HG03565 (cell line): ENCODE measurements around the gene SGCA.

Experiments used
- ATAC-seq: cut with Tn5 transposase; IDR thresholded peaks from one replicate; pipeline ENCODE4 v1.9.1; 2021; ENCODE audit warnings: mild to moderate bottlenecking, moderate library complexity; ENCODE audit not compliant: unreplicated experiment

SGCA gene

DNA sequence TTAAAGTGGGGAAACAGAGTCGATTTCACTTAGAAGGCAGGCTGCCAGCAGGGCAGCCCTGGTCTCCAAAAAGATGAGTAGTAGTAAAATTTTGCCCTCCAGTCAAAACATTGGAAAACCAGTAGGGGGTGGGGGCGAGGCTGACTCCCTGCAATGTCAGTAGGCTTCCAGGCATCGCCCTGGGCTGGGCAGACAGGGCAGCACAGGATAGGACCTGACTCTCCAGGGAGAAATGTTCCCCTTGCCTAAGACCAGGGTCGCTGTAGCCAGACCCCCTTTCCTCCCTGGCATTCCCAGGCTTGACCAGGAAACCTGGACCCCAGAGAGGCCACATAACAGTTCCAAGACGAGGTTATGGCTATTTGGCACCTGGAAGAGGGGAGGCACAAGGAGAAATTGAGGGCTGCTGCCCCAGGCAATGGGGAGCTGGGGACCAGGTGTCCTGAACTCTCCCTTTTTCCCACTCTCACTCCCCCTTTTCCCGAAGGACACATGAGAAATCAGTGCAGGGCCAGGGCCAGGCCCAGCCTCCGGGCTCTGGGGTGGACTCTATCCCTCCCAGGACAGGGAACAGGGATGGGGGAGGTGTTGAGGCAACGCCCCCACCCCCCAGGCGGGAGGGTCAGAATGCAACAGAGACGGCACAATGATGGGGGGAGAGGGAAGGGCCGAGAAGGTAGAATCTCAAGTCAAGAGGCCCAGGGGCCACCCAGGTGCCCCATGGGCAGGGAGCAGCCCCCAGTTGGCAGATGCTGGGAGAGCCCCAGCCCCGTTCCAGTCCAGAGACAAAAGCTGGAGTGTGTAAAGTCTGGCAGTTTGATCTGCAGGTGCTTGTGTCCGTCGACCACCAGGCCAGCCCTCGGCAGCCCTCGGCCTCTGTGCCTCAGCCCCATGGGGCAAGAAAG is 31.3 kb upstream of the SGCA start:
- no peak for ATAC-seq

DNA sequence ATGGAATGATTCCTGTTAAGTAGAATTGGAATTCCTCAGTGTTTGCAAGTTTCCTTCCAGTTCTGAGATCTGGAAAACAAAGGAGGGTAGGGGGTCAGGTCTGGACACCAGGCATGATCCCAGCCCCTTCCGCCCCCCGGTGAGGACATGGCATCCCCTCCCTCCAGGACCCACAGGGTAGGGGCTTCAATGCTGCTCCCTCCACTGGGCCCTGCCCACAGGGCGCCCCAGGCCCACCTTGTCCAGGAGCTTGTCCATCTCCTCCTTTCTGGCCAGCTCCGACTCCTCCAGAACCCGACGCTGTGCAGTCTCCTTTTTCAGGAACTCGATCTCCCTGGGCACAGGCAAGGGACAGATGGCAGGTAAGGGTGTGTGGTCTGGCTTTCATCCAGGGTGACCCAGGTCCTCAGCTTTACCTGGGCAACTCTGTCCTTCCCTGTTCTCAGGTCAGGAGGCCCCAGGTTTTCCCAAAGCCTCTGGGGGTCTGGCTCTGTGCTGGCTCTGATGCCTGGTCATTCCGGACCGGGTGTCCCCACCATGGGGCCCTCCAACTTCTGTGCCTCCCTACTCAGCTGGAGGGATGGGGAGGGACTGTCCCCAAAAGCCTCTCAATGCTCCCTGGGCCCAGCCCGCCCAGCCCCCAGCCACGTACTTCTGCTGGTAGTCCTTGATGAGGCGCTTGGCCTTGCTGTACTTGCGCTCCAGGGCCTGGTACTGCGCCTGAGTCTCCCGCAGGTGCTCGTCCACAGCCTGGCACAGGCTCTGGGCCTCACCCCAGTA is 30.3 kb upstream of the SGCA start:
- no peak for ATAC-seq

DNA sequence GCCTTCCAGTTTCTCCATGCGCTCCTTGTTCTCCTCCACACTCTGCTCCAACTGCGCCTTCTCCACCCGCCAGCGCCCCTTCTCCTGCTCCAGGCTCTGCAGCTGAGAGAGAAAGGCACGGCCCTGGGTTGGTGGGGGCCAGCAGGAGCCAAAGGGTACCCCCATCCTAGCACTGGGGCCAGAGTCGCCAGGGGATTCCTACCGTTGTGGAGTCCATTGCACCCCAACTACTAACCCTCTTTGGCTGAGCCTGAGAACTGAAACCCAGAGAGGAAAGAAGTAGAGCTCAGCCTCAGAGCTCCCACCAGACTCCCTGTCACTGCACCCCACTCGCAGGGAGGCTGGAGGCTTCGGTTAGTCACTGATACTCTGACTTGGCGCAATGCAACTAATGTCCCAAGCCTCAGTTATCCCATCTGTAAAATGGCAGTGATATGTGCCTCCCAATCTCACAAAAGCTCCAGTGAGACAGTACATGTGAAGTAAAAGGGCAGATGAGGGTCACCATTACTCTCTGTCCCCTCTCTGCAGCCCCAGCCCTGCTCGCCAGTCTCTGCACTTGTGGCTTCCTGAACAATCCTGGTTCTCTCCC is 29.6 kb upstream of the SGCA start:
- ATAC-seq = no peak

DNA sequence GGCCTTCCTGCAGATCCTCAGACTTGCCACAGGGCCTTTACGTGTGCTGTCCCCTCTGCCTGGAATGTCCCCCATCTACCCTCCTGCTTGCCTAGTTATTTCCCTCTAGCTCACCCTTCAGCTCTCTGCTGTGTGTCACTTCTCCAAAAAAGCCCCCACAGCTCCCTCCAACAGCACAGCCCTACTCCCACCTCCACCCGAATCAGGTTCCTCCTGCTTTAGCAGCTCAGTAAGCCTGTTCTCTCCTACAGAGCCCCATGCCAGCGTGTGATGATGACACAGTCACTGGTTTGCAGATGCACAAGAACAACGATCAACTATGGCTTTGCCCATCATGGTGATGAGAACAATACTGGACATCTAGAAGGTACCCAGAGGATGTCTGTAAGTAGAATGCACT is 28.8 kb upstream of the SGCA start:
- no peak for ATAC-seq

DNA sequence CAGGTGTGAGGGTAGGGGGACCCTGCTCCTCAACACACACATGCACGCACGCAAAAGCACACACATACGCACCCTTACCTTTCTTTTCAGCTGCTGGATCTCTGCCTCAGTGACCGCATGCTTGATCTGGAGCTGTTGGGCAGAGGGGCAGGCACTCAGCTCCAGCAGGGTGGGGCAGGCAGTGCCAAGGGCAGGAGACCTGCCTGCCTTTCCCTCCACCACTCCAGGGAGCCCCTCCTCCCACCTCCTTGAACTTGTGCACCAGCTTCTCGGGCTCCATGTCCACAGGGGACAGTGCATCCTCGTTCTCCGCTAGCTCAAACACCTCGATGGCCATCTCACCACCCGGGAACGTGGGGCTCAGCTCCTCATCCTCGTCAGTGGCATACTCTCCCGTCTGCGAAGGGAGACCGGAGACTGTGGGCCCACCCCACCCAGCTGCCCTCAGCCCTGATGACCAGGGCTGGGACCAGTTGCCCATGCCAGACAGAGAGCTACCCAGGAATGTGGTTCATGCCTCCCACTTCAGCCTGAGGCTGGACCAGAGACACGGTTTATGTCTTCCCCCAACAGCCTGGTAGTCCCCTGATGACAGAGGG is 26.5 kb upstream of the SGCA start:
- ATAC-seq = no peak

DNA sequence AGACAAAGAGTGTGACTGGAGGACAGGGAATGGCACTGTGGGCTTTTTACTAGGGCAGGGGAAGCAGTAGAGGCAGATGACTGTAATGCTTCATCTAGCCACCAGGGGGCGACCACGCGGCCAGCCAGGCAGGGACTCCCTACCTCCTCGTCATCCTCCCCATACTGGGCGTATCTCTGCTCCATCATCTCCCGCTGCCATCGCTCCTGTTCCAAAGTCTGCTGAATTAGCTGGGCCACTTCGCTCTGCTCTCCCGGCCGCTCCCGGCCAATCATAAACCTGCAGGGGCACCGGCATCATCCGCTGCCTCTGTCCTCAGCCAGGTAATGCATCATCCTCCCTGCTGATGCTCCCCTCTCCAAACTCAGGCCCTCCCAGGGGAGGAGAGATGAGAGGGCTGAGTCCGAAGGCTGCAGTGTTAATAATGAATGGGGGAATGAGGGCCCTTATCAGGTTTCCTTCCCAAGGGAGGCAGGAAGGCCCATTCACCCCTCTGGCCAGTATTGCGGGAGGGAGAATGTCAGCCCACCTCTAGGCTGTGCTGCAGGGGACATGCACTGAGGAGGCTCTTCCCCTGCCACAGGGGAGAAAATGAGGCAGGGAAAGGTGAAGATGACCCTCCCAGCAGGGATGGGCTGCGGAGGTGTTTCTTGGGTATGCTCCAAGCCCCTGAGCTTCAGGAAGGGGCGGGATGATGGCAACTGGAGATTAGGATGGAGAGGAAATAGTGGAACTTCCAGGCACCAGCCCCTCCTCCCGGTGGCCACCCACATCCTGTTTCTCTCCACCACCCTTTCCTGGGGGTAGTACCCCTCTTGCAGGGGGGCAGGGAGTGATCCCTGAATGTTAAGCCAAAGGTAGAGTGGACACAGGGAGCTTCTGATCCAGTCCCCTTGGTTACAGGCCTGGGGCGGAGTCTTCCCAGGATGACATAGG is 25.6 kb upstream of the SGCA start:
- ATAC-seq = peak; percentile 44

DNA sequence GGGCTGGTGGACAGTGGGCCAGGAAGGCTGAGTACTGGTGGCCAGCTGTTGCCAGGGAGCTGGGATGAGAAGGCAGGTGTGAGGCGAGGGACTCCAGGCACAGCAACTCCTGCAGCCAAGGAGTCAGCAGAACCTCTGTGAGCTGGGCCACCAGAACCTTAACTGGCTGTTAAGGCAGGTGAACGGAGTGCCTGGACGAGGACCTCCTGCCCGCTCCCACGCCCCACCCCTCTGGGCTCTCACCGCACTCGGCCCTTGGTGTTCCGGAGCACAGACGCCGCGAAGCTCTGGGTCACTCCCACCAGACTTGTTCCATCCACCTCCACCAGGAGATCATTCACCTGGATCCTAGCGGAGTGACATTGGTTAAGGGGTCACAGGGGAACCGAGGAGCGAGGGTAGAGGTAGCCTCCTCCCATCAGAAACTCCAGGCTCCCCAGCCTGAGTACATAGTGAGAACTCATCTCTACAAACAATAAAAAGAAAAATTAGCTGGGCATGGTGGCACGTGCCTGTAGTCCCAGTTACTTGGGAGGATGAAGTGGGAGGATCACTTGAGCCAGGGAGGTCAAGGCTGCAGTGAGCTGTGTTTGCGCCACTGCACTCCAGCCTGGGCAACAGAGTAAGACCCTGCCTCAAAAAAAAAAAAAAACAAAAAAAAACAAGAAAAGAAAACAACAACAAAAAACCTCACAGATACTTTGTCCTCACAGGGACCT is 24.6 kb upstream of the SGCA start:
- no peak for ATAC-seq

DNA sequence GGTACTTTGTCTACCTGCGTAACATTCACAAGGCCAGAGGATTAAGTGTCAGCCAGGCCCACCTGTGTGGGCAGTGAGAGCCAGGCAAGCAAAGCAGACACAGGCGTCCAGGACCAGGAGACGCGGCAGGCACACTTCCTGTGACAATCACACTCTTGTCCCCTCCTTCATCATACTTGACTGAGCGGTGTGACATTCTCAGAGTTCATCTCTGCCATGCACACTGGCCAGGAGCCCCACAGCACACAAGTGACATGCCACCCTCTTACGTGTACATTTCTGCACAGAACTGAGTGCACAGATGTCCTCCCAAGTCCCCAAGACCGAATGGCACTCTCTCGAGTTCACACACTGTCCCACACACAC is 24.1 kb upstream of the SGCA start:
- no peak for ATAC-seq

DNA sequence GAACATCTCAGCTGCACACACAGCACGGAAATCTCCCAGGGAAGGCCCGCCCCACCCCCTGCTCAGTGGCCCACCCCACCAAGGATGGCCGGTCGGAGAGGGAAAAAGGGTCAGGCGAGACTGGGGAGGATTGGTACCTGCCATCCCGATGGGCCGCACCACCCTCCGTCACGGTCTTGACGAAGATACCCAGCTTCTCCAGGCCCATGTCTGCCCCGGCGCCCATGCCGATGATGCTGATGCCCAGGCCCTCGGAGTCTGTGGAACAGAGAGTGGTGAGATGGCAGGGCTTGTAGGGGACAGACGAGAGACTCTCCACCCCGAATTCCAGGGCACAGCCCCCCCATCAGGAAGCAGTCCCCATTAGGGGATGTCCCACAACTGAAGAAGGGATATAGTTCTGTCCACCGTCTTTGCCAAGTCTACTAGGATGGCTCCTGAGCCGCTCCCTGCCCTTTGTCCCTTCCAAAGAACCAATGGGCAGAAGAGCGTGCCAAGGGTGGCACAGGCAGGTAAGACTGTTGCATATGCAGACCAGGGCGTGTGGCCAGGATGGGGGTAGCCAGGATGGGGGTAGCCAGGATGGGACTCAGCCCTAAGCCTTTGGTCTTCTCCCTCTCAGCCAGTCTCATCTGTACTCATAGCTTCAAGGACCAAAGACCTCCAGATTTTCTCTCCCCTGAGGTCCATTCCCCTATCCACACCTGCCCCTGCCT is 22.2 kb upstream of the SGCA start:
- ATAC-seq = no peak

DNA sequence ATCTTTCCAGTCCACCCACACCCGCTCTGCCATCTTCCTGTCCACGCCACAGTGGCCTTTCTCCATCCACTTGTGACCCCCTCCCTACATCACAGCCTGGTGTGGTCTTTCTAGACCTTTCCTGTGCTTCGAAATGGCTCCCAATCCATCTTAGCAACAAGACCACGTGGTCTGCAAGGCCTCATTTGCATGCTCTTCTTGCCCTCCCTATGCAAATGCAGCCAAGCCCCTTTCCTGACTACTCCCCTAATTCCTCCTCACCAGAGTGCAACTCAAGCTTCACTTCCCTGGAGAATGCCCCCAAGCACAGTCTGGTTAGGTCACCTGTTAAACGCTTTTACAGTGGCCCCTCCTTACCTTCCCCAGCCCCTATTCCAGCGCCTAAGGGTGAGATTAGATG is 21.4 kb upstream of the SGCA start:
- ATAC-seq = no peak

DNA sequence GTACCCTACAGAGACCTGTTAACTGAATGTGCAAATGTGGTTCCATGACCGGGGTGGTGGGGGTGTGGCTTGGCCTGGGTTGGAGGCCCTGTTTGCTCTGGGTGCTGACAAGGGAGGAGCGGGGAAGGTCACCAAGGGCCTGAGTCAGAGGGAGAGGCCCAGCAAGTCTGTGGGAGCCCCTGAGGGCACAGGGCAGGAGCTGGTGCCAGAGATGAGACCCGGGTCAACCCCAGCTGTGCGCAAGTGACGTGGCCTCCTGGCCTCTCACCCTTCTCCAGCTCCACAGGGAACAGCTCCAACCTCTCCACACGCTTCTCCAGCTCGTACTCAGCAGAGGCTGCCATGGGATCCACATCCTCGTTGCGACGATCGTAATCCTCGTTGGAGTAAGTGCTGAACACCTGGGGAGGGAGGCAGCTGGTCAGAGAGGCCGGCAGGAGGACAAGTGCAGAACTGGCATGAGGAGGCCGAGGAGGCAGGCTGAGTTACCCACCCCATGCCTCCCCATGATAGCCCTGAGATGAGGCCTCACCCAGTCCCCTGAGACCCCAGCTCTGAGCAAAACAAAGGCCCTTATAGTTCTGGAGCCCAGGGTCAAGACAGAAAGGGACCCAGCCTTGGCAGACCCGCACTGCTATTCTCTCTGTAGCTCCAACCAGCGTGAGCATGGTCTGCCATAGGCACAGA is 20.8 kb upstream of the SGCA start:
- ATAC-seq = no peak

DNA sequence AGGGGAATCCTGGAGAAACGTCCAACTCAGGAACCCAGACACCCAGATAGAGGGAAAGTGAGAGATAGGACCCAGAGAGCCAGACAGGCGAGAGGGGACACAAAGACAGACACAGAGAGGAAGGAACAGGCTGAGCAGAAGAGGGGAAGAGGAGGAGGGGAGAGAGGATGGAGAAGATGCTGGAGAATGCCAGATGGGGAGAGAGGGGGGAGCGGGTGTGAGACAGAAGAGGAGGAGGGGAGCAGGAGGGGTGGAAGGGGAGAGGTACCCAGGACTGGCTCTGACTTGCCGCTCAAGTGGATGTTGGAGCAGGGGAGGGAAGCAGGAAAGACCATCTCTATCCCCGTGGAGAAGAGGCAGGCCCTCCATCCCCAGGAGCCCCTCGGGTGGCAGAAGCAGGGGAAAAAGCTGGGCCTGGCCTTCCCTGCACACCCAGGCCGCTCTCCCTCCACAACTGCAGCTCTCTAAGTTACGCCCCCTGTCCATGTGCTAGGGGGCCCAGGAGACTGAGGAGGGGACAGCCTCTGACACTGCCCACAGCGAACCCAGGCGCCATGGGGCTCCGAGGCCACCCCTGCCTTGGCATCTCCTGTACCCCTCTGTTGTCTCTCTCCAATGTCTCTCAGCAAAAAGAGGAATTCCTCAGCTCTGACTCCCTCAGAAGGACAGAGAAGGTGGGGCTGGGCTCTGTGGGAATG is 20.1 kb upstream of the SGCA start:
- ATAC-seq = no peak

DNA sequence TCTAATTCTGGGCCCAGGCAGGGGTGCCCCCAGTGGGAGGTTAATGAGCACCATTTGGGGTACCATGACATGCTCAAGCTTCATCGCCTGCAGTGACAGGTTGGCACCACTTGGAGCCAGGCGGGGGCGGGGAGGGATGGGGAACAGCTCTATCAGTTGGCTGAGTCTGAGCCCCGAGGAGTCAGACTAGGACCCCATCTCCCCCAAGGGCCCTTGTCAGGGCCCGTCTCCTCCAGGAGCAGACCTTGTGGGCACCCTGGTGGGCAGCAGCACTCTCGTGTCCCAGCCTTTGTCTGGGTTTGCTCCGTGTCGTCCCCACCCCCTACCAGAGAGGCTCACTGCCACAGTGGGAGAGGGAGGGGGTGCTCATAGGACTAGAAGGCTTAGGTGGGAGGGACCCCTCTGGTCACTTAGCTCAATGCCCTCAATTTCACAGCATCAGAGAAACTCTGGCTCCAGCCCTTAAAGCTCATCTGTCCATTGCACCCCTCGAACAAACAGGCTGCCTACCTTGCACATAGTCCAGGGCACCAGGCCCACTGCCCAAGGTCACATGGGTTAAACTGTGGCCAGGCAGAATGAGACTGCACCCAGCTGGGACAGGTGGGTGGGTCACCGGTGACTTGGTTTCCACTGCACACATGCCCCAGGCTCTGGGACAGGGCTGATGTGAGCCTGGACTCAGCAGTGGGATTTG is 19.4 kb upstream of the SGCA start:
- ATAC-seq = no peak

DNA sequence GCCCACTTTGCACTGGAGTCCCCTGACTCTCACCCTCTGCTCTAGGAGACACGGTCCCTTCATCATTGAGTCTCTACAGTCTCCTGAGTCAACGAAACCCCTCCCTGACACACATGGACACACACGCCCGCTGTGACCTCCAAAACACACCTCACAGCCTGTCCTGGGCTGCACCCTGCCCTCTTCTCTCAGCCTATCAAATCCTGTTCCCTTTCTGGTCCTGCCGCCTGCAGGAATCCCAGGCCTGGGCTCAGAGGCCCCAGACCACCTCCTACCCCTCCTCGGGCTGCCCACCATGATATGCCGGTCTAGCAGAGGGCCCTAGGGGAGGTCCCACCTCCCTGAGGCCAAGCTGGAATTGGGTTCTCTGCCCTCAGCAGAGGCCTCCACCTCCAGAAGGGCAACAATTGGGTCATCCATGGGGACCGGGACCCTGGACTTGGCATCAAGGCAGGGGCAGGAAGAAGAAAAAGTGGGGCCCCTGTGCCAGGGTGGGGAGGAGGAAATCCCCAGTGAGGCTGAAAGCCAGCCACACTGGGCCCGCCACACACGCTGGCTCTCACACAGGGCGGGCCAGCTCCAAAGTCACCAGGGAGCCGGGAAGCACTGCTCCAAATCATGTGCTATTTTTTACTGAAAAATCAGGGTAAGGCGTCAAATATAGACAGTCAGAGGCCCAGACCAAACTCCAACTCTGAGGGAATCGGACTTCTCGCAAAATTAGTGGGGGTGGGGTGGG is 18.7 kb upstream of the SGCA start:
- no peak for ATAC-seq

DNA sequence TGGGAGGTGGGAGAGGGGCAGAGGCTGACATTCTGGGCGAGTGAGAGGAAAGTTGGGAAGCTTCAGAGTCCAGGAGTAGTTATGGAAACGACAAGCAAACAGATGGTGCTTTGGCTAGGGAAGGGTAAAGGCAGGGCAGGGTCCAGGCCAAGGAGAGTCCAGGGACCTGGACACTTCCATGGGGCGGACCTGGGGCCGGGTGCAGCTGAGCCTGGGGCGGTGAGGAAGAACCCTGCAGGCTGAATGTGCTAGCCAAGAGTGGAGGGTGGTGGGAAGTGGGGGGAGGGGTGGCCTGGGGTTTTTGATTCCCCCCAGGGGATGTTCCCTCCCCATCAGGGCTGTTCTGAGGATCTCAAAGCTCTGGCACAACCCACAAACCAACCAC is 18.0 kb upstream of the SGCA start:
- ATAC-seq = no peak

DNA sequence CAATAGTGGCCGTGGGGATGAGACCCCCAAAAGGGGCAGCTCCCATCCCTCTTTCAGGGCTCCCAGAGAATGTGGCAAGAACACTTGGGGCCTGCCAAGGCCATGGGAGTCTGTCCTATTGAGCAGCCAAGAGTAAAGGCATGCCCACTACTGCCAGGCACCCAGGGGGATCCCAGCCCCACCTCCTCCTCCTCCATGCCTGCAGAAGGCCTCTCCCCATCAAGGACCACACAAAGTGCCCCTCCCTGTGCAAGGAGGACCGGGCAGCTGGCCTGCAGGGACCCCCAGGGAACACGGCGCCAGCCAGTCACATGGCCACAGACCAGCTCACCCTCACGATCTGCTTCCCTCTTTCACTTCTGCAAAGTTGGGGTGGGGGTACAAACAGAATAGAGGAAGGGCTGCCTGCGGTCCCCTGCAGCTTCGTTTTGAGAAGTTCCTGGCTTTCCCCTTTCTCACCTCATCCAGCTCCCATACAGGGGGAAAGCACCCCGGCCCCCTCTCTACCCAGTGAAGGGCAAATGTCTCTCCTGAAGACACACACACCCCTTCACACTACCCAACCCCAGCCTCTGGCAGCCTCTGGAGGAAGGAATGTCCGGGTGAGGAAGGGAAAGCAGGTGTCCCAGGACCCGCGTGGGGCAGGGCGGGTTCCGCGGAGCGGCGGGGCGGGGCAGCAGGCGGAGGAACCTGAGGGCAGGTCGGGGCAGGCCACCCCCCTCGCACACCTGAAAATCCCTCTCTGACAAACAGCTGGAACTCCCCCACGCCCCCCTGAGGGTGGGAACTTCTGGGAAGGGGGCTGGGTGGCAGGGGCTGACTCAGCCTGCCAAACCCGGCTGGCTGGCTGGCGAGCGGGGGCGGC is 17.3 kb upstream of the SGCA start:
- ATAC-seq = peak; percentile 27
